HG03039 (cell line): ENCODE measurements around the gene PPP1R2B.
A peak's percentile ranks its signal among the peaks of the same experiment; 100 is the strongest.
"Not testable (repeated sequence)": the region's sequence is repeated elsewhere in the genome, so short reads cannot be mapped to it uniquely, and the experiment has no call there.

Experiments used
- ATAC-seq: cut with Tn5 transposase; IDR thresholded peaks from one replicate; pipeline ENCODE4 v1.9.1; 2021; ENCODE audit warnings: mild to moderate bottlenecking, moderate library complexity; ENCODE audit not compliant: unreplicated experiment

The PPP1R2B gene

GRCh38 chr5:156850206-156850751, at the start of gene PPP1R2B:
Gene PPP1R2B (plus strand): TSS chr5:156850295. CDS start chr5:156850563, 268 bp downstream.
- no peak for ATAC-seq

GRCh38 chr5:156800929-156801328, 49.2 kb upstream of the PPP1R2B start:
- ATAC-seq, result no peak

- ATAC-seq, result no peak
These were observed 47.6 kb upstream of the PPP1R2B start for GRCh38 chr5:156802501-156802900.

DNA sequence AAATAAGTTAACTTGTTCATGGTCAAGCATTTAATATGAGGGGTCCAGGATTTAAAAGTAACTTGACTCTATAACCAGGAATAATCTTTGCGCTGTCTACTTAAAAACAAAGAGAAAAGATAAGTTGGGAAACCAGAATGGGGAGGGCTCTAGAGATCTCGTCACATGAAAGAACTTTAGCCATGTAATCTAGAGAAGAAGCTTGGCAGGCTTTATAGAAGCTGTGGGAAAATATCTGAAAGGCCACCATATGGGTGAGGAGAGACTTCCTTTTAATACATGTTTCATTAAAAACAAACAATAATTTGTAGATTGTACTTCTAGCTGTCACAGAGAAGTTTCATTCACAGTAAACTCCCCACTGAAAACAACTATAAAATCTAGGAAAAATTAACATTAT, 46.7 kb upstream of the PPP1R2B start:
- ATAC-seq, result no peak

GRCh38 chr5:156812959-156813358, 37.1 kb upstream of the PPP1R2B start:
- ATAC-seq, result no peak

- ATAC-seq, result peak; percentile 74
These were observed 34.0 kb upstream of the PPP1R2B start for GRCh38 chr5:156815988-156816599.

- ATAC-seq, result no peak
These were observed 30.6 kb upstream of the PPP1R2B start for GRCh38 chr5:156819537-156819936.

DNA sequence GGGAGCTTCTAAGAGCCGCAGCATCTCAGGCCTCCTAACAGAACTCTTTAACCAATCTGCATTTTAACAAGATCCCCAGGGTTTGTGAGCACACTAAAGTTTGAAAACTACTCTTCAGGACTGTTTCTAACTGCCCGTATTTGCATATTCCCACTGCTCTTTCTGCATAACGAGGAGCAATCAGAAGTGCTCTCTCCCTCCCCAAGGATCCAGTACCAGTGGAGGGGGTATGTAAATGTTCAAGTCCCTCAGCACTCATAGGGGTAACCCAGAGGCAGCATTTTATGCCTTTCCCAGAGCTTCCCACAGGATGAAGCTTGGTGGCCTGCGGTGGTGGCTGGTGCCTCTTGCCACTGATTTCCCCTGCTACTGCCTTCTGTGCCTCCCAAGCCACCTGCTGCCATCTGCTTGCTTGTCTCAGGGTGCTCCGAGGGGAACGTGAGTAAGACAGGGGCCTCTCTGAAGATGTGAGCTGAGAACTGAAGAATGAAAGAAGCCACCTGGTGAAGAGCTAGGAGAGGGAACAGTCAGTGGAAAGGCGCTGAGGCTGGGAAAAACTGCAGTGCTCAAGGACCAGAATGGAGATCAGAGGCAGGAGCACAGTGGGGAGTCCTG, 30.0 kb upstream of the PPP1R2B start:
- no peak for ATAC-seq

GRCh38 chr5:156824241-156824640, 25.9 kb upstream of the PPP1R2B start:
- no peak for ATAC-seq

- ATAC-seq, result no peak
These were observed 25.3 kb upstream of the PPP1R2B start for GRCh38 chr5:156824800-156825199.

- peak; percentile 17 for ATAC-seq
These were observed 24.4 kb upstream of the PPP1R2B start for GRCh38 chr5:156825688-156826087.

DNA sequence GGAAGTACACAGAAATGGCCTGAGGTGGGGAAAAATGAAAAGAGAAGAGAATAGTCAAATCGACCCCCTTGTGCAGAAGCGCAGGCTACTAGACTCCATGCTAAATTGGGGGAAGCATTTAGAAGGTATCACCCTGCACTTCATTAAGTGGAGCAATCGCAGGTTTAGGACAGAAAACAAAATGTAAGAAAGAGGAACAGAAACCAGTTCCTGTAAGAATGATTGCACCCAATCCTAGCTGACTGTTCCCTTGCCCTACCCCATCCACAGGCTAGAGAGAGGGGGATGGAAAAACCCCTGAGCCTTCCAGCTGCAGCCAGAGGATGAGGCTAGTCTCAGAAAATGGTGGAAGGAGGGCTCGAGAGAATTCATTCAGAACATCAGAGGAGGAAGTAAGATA, 23.9 kb upstream of the PPP1R2B start:
- peak; percentile 58 for ATAC-seq

GRCh38 chr5:156834916-156835315, 15.2 kb upstream of the PPP1R2B start:
- ATAC-seq, result no peak

GRCh38 chr5:156835905-156836304, 14.2 kb upstream of the PPP1R2B start:
- ATAC-seq, result no peak

DNA sequence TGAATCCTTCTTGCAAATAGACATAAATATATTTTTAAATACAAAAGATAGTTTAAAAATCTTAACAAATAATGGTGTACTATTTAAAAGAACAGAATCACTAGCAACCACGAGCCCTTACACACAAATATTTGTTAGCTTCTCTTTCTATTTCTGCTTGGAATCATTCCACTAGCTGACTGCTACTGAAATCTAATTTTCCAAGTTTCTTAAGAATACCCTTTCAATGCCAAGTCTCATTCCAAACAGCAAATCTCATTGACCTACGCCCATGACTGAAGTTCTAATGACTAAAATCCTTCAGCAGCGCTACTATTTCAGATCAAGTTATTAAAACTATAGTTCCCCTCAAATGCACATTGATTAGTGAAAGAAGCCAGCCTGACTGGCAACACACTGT, 13.2 kb upstream of the PPP1R2B start:
- ATAC-seq, result no peak

DNA sequence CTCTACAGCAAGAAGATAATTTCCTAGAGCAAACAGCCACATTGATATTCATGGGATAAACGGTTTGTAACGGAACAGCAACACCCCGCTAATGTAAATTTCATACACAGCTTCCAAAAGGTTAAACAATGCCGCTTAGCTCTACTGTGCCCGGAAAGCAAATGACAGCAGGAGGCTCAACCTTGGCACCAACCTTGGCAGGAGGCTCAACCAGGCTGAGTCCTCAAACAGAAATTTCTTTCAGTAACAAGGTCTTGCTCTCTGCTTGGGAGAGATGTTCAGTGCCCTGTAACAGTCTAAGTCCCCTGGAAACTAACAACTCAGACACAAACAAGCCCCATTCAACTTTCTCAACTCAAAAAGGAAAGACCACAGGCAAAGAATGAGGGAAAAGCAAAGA, 11.1 kb upstream of the PPP1R2B start:
- no peak for ATAC-seq

DNA sequence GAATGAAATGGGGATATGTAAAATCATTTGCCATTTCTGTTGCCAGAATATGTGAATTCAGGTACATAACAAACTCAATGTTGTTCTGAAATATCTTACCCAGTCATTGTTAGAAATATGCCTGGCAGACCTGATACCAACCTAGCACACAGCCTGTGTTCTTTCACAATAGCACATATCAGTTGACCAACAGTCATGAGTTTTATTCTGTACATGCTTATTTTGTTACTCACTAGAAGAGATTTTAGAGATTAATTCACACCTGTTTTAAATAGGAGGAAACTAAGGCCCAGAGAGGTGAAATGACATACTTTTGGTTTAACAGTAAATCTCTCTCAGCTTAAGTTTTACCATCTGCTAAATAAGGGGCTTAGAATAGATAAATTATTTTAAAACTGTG, 8.4 kb upstream of the PPP1R2B start:
- ATAC-seq, result no peak

DNA sequence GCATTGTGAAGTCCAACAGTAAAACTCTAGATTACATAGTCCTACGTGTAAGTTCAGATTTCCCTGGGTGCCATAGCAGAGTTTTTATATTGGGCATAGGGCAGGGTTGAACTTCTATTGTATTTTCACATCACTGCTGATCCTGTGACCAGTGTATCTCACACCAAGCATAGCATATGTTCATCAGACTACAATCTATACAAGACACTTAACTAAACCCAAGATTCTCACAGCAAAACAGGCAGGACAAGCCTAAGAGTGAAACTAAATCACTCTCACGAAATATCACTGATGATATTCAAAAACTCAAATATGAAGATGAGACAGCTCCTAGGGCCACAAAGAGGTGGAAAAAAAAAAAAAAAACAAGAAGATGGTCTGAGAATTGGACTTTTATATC, 3.2 kb upstream of the PPP1R2B start:
- no peak for ATAC-seq

DNA sequence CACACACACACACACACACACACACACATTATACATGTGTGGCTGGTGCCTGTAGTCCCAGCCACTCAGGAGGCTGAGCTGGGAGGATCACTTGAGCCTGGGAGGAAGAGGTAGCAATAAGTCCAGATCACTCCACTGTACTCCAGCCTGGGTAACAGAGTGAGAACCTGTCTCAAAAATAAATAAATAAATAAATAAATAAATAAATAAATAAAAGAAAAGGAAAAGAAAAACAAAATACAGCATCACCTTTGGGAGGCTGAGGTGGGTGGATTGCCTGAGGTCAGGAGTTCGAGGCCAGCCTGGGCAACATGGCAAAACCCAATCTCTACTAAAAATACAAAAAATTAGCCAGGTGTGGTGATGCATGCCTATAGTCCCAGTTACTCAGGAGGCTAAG, 1.6 kb upstream of the PPP1R2B start:
- not testable (repeated sequence) for ATAC-seq

DNA sequence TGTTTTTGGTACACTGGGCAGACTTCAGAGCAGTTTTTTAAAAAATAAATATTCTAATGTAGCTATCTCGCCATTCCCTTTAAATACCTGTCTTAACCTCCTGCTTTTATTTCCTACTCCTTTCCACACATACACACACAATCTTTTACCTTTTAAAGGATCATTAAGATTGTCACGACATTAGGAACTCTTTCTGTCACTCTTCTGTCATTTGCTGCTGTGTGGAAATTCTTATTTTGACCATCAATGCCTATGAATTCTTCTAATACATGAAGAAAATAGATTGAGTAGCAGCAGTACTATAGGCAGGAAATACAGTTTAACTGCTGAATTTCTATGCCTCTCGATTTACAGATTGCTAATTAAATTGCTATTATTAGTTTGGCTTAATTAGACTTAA, 1.8 kb downstream of the PPP1R2B start:
- no peak for ATAC-seq

GRCh38 chr5:156853055-156853454, 3.0 kb downstream of the PPP1R2B start:
- not testable (repeated sequence) for ATAC-seq

GRCh38 chr5:156865427-156865826, 15.3 kb downstream of the PPP1R2B start:
- no peak for ATAC-seq

DNA sequence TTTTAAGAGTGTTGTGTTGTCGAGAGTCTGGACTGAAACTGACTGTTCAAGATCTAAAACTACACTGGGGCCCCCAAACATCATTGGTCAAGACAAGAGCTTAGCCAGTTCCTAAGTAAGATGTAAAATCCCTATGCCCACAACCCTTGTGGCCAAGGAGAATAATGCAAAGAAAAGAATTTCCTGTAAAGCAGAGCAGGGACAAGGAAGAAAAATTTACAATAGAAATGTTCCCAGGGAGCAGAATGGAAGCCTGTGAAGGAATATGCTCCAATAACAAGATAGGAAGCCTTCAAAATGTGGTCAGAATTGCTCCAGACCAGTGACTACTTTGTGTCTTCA, 20.4 kb downstream of the PPP1R2B start:
- no peak for ATAC-seq
